ENCODE data around the gene TCN2. TPM values are rescaled to one million over a fixed set of nuclear protein-coding genes. Genes with fewer than 3 reads are reported as not detected.
A peak's percentile ranks its signal among the peaks of the same experiment; 100 is the strongest.
"Not testable (repeated sequence)": the region's sequence is repeated elsewhere in the genome, so short reads cannot be mapped to it uniquely, and the experiment has no call there.

The TCN2 gene
- total RNA-seq, 1 donor from 2014 or later = 22.3 TPM

DNA sequence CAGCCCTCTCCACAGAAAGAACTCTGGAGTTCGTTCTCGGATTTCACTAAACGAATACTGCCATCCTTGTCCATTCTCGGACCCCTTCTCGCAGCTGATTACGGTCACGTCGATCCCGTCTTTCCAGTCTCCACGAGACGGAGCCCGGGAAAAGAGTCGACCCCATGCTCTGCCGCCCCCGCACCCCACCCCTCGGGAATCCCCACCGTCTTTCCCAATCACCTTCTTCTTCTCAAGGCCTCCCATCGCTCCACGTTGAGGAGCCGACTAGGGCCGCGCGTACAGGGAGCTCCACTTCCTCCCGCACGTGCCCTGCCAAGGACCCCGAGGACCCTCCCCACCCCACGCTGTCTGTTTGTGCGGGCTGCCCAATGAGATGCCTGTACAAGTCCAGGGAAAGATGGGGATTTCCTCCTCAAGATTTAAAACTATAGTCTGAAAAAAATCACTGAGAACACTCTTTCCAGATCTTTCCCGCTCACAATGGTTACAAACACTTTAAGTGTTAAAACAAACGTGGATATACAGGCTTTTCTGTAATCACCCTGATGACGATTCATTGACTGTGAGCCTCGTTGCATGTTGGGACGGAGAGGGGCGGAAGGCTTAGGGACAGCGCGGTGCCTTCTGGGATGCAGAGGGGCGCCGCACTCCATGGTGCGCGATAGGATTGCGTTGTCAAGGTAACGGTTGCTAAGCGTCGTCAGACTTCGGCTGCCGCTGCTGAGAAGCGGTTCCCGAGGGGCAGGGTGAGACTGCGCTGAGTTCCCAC lies 15.2 kb upstream of the TCN2 start, which contains the start of gene PES1:
Gene PES1, minus strand, starts transcription at position 323 of the 772 bp plus-strand sequence. Its CDS starts 77 bp downstream, at position 246.
- Mint-ChIP-seq H3K4me3 (ENCODE audit: low read depth) (no peak within 1 kb of the TSS), H3K4me1 (ENCODE audit: low read depth) (peaks cover 2% of the 10 kb centered on the region), H3K36me3 (ENCODE audit: insufficient read depth) (peaks cover 3% of the 10 kb centered on the region), H3K9me3 (ENCODE audit: low read depth) (no peaks in the 10 kb centered on the region), H3K27ac (no peak within 1 kb of the TSS), H3K27me3 (peaks cover 10% of the 10 kb centered on the region)
- TF ChIP-seq, protein P1, sequence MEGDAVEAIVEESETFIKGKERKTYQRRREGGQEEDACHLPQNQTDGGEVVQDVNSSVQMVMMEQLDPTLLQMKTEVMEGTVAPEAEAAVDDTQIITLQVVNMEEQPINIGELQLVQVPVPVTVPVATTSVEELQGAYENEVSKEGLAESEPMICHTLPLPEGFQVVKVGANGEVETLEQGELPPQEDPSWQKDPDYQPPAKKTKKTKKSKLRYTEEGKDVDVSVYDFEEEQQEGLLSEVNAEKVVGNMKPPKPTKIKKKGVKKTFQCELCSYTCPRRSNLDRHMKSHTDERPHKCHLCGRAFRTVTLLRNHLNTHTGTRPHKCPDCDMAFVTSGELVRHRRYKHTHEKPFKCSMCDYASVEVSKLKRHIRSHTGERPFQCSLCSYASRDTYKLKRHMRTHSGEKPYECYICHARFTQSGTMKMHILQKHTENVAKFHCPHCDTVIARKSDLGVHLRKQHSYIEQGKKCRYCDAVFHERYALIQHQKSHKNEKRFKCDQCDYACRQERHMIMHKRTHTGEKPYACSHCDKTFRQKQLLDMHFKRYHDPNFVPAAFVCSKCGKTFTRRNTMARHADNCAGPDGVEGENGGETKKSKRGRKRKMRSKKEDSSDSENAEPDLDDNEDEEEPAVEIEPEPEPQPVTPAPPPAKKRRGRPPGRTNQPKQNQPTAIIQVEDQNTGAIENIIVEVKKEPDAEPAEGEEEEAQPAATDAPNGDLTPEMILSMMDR (IDR thresholded peaks at IDR 0.05; ENCODE audit: unreplicated experiment) = no peak
- peak; percentile 88 for DNase-seq (ENCODE audit: low spot score, unreplicated experiment)

DNA sequence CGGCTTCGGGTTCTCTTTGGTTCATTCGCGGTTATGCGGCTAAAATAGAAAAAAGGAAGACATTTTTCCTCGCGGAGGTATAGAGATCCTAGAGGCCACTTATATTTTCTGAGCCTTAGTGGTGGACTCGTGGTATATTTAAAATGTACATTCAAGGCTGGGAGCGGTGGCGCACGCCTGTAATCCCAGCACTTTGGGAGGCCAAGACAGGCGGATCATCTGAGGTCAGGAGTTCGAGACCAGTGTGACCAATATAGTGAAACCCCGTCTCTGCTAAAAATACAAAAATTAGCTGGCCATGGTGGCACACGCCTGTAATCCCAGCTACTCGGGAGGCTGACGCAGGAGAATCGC lies 14.6 kb upstream of the TCN2 start:
- not testable (repeated sequence) for H3K36me3 Mint-ChIP-seq (ENCODE audit: insufficient read depth); H3K9me3 Mint-ChIP-seq (ENCODE audit: low read depth); H3K4me1 Mint-ChIP-seq (ENCODE audit: low read depth)

DNA sequence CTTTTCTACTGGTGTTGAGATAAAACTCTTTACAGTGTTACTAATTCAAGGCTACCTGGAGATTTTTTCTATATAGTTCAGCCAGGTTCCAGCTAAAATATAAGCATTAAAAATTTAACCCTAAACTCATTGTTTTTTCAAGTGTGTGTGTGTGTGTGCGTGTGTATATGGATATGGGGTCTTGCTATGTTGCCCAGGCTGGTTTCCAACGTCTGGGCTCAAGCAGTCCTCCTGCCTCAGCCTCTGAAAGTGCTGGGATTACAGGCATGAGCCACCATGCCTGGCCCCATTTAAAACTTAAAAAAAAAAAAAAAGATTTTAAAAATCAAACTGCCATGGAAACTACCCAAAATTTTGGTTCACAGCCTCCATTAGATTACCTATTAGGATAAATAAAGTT lies 10.8 kb upstream of the TCN2 start:
- peaks cover 10% of the 10 kb centered on the region for H3K27me3 Mint-ChIP-seq
- no peaks in the 10 kb centered on the region for H3K36me3 Mint-ChIP-seq (ENCODE audit: insufficient read depth)
- H3K9me3 Mint-ChIP-seq (ENCODE audit: low read depth) = no peaks in the 10 kb centered on the region
- no peak overlapping the region for H3K4me3 Mint-ChIP-seq (ENCODE audit: low read depth)
- TF ChIP-seq, protein P1 (IDR thresholded peaks at IDR 0.05; ENCODE audit: unreplicated experiment) = no peak
- no peak overlapping the region for H3K27ac Mint-ChIP-seq
- H3K4me1 Mint-ChIP-seq (ENCODE audit: low read depth) = no peaks in the 10 kb centered on the region
- DNase-seq (ENCODE audit: low spot score, unreplicated experiment) = no peak

More for the DNA sequence above, 14.6 kb upstream of the TCN2 start:
- not testable (repeated sequence) for H3K27me3 Mint-ChIP-seq; H3K27ac Mint-ChIP-seq; H3K4me3 Mint-ChIP-seq (ENCODE audit: low read depth); DNase-seq (ENCODE audit: low spot score, unreplicated experiment)

DNA sequence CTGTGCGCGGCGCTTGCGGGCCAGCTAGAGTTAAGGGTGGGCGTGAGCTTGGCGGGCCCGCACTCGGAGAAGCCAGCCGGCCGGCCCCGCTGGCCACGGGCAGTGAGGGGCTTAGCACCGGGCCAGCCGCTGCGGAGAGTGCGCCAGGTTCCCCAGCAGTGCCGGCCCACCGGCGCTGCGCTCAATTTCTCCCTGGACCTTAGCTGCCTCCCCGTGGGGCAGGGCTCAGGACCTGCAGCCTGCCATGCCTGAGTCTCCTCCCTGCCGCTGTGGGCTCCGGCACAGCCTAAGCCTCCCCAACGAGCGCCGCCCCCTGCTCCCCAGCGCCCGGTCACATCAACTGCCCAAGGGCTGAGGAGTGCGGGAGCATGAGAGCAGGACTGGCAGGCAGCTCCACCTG lies 10.1 kb upstream of the TCN2 start:
- Mint-ChIP-seq H3K27ac (no peak overlapping the region), H3K36me3 (ENCODE audit: insufficient read depth) (no peaks in the 10 kb centered on the region), H3K9me3 (ENCODE audit: low read depth) (no peaks in the 10 kb centered on the region), H3K4me3 (ENCODE audit: low read depth) (no peak overlapping the region), H3K4me1 (ENCODE audit: low read depth) (no peaks in the 10 kb centered on the region), H3K27me3 (peaks cover 10% of the 10 kb centered on the region)
- DNase-seq (ENCODE audit: low spot score, unreplicated experiment) = no peak
- TF ChIP-seq, protein P1 (IDR thresholded peaks at IDR 0.05; ENCODE audit: unreplicated experiment) = no peak

DNA sequence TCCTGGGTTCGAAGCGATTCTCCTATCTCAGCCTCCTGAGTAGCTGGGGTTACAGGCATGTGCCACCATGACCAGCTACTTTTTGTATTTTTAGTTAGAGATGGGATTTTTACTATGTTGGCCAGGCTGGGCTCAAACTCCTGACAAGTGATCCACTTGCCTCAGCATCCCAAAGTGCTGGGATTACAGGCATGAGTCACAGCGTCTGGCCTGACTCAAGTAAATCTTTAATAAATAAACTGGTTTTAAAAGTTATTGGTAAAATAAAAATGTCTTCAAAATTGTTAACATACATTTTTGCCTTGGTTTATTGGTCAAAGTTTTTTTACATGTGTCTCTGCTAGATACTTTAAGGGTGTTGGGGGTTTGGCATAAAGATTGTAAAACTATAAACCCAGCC lies 8.0 kb upstream of the TCN2 start:
- no peak for DNase-seq (ENCODE audit: low spot score, unreplicated experiment)
- H3K4me1 Mint-ChIP-seq (ENCODE audit: low read depth) = peaks cover 4% of the 10 kb centered on the region
- TF ChIP-seq, protein P1 (IDR thresholded peaks at IDR 0.05; ENCODE audit: unreplicated experiment) = no peak
- no peaks in the 10 kb centered on the region for H3K36me3 Mint-ChIP-seq (ENCODE audit: insufficient read depth)
- H3K9me3 Mint-ChIP-seq (ENCODE audit: low read depth) = no peaks in the 10 kb centered on the region
- no peak overlapping the region for H3K27ac Mint-ChIP-seq
- no peak overlapping the region for H3K4me3 Mint-ChIP-seq (ENCODE audit: low read depth)
- peaks cover 3% of the 10 kb centered on the region for H3K27me3 Mint-ChIP-seq

DNA sequence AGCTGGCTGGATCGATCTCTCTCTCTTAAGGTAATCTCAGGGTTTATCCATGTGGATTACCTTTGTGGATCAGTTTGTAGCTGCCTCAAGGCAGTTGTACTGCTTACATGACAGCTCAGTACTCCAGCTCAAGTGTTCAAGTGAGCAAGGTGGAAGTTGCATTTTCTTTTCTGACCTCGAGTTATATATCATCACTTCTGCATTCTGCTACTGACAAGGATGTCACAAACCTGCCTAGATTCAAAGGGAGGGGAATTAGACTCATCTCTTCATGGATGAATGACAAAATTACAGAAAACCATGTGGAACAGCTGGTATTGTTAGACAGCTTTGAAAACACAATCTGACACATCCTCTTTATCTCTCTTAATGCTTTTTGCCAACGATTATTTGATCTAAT lies 6.1 kb upstream of the TCN2 start:
- no peaks in the 10 kb centered on the region for H3K27me3 Mint-ChIP-seq
- no peaks in the 10 kb centered on the region for H3K9me3 Mint-ChIP-seq (ENCODE audit: low read depth)
- no peaks in the 10 kb centered on the region for H3K36me3 Mint-ChIP-seq (ENCODE audit: insufficient read depth)
- H3K4me1 Mint-ChIP-seq (ENCODE audit: low read depth) = peaks cover 8% of the 10 kb centered on the region
- no peak for DNase-seq (ENCODE audit: low spot score, unreplicated experiment)
- H3K27ac Mint-ChIP-seq = no peak overlapping the region
- TF ChIP-seq, protein P1 (IDR thresholded peaks at IDR 0.05; ENCODE audit: unreplicated experiment) = no peak
- no peak overlapping the region for H3K4me3 Mint-ChIP-seq (ENCODE audit: low read depth)
